Measurements from ENCODE around the gene COL27A1.

COL27A1 gene

GRCh38 chr9:114149181-114149580 is 6.2 kb upstream of the COL27A1 start:
- no peak for DNase-seq (ENCODE audit: low spot score)

GRCh38 chr9:114149765-114150340 is 5.5 kb upstream of the COL27A1 start:
- DNase-seq (ENCODE audit: low spot score): no peak

- no peak for DNase-seq (ENCODE audit: low spot score)
Observed at GRCh38 chr9:114150608-114151007, 4.7 kb upstream of the COL27A1 start.

- no peak for DNase-seq (ENCODE audit: low spot score)
Observed at GRCh38 chr9:114151426-114151956, 3.8 kb upstream of the COL27A1 start.

GRCh38 chr9:114153761-114154599 is 1.4 kb upstream of the COL27A1 start:
- no peak for DNase-seq (ENCODE audit: low spot score)

- no peak for DNase-seq (ENCODE audit: low spot score)
Observed at GRCh38 chr9:114154600-114155102, 686 bp upstream of the COL27A1 start.

GRCh38 chr9:114155995-114156656 is 789 bp downstream of the COL27A1 start:
- peak; percentile 17 for DNase-seq (ENCODE audit: low spot score)

GRCh38 chr9:114156657-114157421 is 1.5 kb downstream of the COL27A1 start:
- no peak for DNase-seq (ENCODE audit: low spot score)

GRCh38 chr9:114157516-114158176 is 2.3 kb downstream of the COL27A1 start:
- DNase-seq (ENCODE audit: low spot score): no peak

GRCh38 chr9:114158482-114159130 is 3.3 kb downstream of the COL27A1 start:
- DNase-seq (ENCODE audit: low spot score): no peak

- no peak for DNase-seq (ENCODE audit: low spot score)
Observed at GRCh38 chr9:114159691-114160090, 4.4 kb downstream of the COL27A1 start.

GRCh38 chr9:114161513-114161912 is 6.2 kb downstream of the COL27A1 start:
- DNase-seq (ENCODE audit: low spot score): no peak

GRCh38 chr9:114163517-114163951 is 8.2 kb downstream of the COL27A1 start:
- no peak for DNase-seq (ENCODE audit: low spot score)

- no peak for DNase-seq (ENCODE audit: low spot score)
Observed at GRCh38 chr9:114164191-114164794, 9.0 kb downstream of the COL27A1 start.

GRCh38 chr9:114165407-114166102 is 10.2 kb downstream of the COL27A1 start:
- no peak for DNase-seq (ENCODE audit: low spot score)

GRCh38 chr9:114166103-114166470 is 10.8 kb downstream of the COL27A1 start:
- no peak for DNase-seq (ENCODE audit: low spot score)

GRCh38 chr9:114166614-114167572 is 11.6 kb downstream of the COL27A1 start:
- DNase-seq (ENCODE audit: low spot score): no peak

- no peak for DNase-seq (ENCODE audit: low spot score)
Observed at GRCh38 chr9:114167591-114168091, 12.3 kb downstream of the COL27A1 start.

Measured in activated CD4-positive, alpha-beta T cell treated with anti-CD3 and anti-CD28 coated beads, Interleukin-2, Interleukin-4, amounts not matched to agents 100 ng/mL and 50 ng/mL, durations not matched to agents 16 hours and 8 hours (primary cell).